ENCODE data around the gene DDN.

Gene DDN

DNA sequence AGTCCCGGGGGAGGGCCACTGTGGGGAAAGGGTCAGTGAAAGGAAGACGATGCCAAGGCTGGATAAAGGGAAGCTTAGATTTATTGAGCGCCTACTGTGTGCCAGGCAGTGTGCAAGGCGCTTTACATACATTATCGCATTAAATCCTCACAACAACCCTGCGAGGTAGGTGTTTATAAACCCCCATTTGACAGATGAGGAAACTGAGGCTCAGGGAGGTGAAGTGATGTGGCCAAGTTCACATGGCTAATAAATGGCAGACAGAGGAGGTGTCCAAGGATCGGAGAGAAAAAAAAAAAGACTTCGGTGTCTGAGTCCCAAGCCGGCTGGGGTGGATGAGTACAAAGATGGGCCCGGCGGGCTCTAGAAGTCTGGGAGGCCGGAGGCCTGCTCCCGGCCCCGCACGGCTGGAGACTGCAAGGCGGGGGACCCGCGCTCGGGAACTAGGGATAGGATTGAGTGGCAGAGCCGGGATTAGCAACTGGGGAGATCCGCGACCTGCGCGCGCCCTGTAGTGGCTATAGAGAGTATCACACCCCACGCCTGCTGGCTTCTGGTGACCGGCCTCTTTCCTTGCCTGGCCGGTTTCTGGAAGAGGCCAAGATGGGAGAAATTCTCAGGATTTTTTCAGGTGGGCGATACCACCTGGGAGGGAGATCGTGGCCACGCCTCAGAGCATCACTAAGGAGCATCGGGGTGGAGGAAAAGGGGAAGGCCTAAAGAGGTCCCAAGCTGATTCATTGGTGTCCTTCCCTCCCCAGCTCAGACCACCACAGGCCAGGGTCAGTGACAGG is 3.9 kb downstream of the DDN start:
- Histone ChIP-seq H4K20me1 (ENCODE audit: insufficient read depth, low read length) (no peaks in the 10 kb centered on the region), H3K9me3 (ENCODE audit: low read length) (no peaks in the 10 kb centered on the region), H3K27me3 (ENCODE audit: insufficient read depth, low read length) (no peaks in the 10 kb centered on the region), H3K4me1 (ENCODE audit: insufficient read depth, low read length, severe bottlenecking) (peaks cover 34% of the 10 kb centered on the region), H3K79me2 (ENCODE audit: insufficient read depth, low read length) (no peaks in the 10 kb centered on the region), H3K9ac (ENCODE audit: low read length) (no peak overlapping the region), H3K27ac (ENCODE audit: low read depth, low read length, poor library complexity, severe bottlenecking) (no peak overlapping the region), H2AFZ (ENCODE audit: low read length) (no peak overlapping the region), H3K9me2 (ENCODE audit: low read depth, low read length) (no peaks in the 10 kb centered on the region), H3K4me2 (ENCODE audit: low read length) (no peak overlapping the region), H3K4me3 (ENCODE audit: low read depth, low read length, poor library complexity, severe bottlenecking) (no peak overlapping the region), H3F3A (ENCODE audit: insufficient read depth, low read length) (no peaks in the 10 kb centered on the region), H3K36me3 (ENCODE audit: insufficient read depth, low read length) (no peaks in the 10 kb centered on the region)
- TF ChIP-seq, protein P1, sequence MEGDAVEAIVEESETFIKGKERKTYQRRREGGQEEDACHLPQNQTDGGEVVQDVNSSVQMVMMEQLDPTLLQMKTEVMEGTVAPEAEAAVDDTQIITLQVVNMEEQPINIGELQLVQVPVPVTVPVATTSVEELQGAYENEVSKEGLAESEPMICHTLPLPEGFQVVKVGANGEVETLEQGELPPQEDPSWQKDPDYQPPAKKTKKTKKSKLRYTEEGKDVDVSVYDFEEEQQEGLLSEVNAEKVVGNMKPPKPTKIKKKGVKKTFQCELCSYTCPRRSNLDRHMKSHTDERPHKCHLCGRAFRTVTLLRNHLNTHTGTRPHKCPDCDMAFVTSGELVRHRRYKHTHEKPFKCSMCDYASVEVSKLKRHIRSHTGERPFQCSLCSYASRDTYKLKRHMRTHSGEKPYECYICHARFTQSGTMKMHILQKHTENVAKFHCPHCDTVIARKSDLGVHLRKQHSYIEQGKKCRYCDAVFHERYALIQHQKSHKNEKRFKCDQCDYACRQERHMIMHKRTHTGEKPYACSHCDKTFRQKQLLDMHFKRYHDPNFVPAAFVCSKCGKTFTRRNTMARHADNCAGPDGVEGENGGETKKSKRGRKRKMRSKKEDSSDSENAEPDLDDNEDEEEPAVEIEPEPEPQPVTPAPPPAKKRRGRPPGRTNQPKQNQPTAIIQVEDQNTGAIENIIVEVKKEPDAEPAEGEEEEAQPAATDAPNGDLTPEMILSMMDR (IDR thresholded peaks at IDR 0.05; ENCODE audit: low read length), result peak; percentile 66
- no peak for TF ChIP-seq EZH2 (IDR thresholded peaks at IDR 0.05; ENCODE audit: borderline replicate concordance, low read length)

DNA sequence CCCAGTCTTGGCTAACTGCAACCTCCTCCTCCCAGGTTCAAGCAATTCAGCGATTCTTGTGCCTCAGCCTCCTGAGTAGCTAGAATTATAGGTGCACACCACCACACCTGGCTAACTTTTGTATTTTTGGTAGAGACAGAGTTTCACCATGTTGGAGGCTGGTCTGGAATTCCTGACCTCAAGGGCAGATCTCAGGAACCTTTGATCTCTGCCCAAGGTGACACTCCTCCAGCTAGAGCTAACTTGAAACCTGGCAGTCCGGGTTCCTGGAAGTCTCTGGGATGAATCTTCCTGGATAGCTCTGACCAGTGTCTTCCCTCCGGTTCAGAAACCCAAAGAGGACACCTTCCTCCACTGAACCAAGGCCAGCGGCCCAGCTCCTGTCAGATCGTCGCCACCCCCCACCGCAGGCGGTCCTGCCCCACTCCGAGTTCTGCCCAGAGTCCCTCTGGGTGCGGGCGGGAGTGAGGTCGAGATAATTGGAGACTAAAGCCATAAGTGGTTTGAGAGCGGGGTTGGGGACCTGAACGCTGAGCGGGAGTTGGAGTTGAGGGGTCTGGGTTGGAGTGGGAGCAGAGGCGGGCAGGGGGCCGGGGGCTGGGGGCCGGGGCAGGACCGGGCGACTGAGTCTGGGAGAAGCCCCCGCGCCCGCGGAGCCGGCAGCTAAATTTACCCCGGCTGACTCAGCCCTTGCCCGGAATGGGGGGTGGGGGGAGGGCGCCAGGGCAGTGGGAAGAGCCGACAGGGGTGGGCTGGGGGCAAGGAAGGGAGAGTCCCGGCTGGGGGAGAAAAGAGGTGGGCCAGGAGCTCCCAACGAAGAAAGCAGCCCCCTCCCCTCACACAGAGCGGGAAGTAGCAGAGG is 4.7 kb downstream of the DDN start:
- no peaks in the 10 kb centered on the region for H3K36me3 ChIP-seq (ENCODE audit: insufficient read depth, low read length)
- H2AFZ ChIP-seq (ENCODE audit: low read length), result no peak overlapping the region
- no peaks in the 10 kb centered on the region for H3K79me2 ChIP-seq (ENCODE audit: insufficient read depth, low read length)
- H3K9me2 ChIP-seq (ENCODE audit: low read depth, low read length), result no peaks in the 10 kb centered on the region
- no peak for TF ChIP-seq EZH2 (IDR thresholded peaks at IDR 0.05; ENCODE audit: borderline replicate concordance, low read length)
- TF ChIP-seq, protein P1 (IDR thresholded peaks at IDR 0.05; ENCODE audit: low read length), result no peak
- H3K27me3 ChIP-seq (ENCODE audit: insufficient read depth, low read length), result no peaks in the 10 kb centered on the region
- H3K4me2 ChIP-seq (ENCODE audit: low read length), result no peak overlapping the region
- H3K4me3 ChIP-seq (ENCODE audit: low read depth, low read length, poor library complexity, severe bottlenecking), result no peak overlapping the region
- no peak overlapping the region for H3K9ac ChIP-seq (ENCODE audit: low read length)
- H3F3A ChIP-seq (ENCODE audit: insufficient read depth, low read length), result no peaks in the 10 kb centered on the region
- peaks cover 26% of the 10 kb centered on the region for H3K4me1 ChIP-seq (ENCODE audit: insufficient read depth, low read length, severe bottlenecking)
- H3K27ac ChIP-seq (ENCODE audit: low read depth, low read length, poor library complexity, severe bottlenecking), result no peak overlapping the region
- no peaks in the 10 kb centered on the region for H3K9me3 ChIP-seq (ENCODE audit: low read length)
- H4K20me1 ChIP-seq (ENCODE audit: insufficient read depth, low read length), result no peaks in the 10 kb centered on the region

- Histone ChIP-seq H3K4me1 (ENCODE audit: insufficient read depth, low read length, severe bottlenecking) (peaks cover 21% of the 10 kb centered on the region), H3K36me3 (ENCODE audit: insufficient read depth, low read length) (no peaks in the 10 kb centered on the region), H3K9me2 (ENCODE audit: low read depth, low read length) (no peaks in the 10 kb centered on the region), H3K27me3 (ENCODE audit: insufficient read depth, low read length) (peaks cover 4% of the 10 kb centered on the region; the same call in 1 of the 2 replicates), H3K4me2 (ENCODE audit: low read length) (no peak overlapping the region), H3K79me2 (ENCODE audit: insufficient read depth, low read length) (no peaks in the 10 kb centered on the region), H3K27ac (ENCODE audit: low read depth, low read length, poor library complexity, severe bottlenecking) (no peak overlapping the region), H4K20me1 (ENCODE audit: insufficient read depth, low read length) (no peaks in the 10 kb centered on the region), H3K4me3 (ENCODE audit: low read depth, low read length, poor library complexity, severe bottlenecking) (no peak overlapping the region), H3K9me3 (ENCODE audit: low read length) (no peaks in the 10 kb centered on the region), H3F3A (ENCODE audit: insufficient read depth, low read length) (no peaks in the 10 kb centered on the region), H3K9ac (ENCODE audit: low read length) (no peak overlapping the region), H2AFZ (ENCODE audit: low read length) (no peak overlapping the region)
- no peak for TF ChIP-seq EZH2 (IDR thresholded peaks at IDR 0.05; ENCODE audit: borderline replicate concordance, low read length)
Observed at GRCh38 chr12:48993787-48994186, 5.4 kb downstream of the DDN start.

All from OCI-LY1 (cell line).